Measurements from ENCODE around the gene ABHD16B. TPM values are rescaled to one million over a fixed set of nuclear protein-coding genes. Genes with fewer than 3 reads are reported as not detected.

ABHD16B gene
- total and polyA plus RNA-seq, 2 of the 13 experiments (the other 11 are each of a cell fraction or from before 2014, with no cell fraction given): not detected

DNA sequence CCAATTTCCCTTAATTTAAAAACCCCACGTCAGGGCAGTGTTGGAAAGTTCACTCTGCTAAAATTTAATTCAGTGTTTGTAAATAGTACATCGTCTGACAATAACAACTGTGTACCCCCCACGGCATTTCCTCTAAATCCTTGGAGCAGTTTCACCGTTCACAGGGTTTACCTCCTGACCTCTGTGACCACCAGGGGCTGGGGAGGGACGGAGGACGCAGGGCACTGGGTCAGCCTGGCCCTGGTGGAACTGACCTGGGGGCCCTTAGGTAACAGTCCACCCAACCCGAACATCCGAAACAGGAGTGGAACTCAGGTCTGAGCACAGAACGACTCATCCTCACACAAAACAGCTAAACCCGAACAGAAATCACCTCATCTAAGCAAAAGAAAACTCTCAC lies 32.3 kb upstream of the ABHD16B start (continued):
- TF ChIP-seq PATZ1 (CRISPR knock-in tag; IDR thresholded peaks at IDR 0.05) (peak; percentile 67), ZNF619 (CRISPR knock-in tag; IDR thresholded peaks at IDR 0.05) (0 out of 2 replicates have a peak, but pooled peaks have one; percentile 28), ZNF550 (CRISPR knock-in tag; IDR thresholded peaks at IDR 0.05; ENCODE audit: borderline replicate concordance) (no peak)
- TF ChIP-seq, protein P1, sequence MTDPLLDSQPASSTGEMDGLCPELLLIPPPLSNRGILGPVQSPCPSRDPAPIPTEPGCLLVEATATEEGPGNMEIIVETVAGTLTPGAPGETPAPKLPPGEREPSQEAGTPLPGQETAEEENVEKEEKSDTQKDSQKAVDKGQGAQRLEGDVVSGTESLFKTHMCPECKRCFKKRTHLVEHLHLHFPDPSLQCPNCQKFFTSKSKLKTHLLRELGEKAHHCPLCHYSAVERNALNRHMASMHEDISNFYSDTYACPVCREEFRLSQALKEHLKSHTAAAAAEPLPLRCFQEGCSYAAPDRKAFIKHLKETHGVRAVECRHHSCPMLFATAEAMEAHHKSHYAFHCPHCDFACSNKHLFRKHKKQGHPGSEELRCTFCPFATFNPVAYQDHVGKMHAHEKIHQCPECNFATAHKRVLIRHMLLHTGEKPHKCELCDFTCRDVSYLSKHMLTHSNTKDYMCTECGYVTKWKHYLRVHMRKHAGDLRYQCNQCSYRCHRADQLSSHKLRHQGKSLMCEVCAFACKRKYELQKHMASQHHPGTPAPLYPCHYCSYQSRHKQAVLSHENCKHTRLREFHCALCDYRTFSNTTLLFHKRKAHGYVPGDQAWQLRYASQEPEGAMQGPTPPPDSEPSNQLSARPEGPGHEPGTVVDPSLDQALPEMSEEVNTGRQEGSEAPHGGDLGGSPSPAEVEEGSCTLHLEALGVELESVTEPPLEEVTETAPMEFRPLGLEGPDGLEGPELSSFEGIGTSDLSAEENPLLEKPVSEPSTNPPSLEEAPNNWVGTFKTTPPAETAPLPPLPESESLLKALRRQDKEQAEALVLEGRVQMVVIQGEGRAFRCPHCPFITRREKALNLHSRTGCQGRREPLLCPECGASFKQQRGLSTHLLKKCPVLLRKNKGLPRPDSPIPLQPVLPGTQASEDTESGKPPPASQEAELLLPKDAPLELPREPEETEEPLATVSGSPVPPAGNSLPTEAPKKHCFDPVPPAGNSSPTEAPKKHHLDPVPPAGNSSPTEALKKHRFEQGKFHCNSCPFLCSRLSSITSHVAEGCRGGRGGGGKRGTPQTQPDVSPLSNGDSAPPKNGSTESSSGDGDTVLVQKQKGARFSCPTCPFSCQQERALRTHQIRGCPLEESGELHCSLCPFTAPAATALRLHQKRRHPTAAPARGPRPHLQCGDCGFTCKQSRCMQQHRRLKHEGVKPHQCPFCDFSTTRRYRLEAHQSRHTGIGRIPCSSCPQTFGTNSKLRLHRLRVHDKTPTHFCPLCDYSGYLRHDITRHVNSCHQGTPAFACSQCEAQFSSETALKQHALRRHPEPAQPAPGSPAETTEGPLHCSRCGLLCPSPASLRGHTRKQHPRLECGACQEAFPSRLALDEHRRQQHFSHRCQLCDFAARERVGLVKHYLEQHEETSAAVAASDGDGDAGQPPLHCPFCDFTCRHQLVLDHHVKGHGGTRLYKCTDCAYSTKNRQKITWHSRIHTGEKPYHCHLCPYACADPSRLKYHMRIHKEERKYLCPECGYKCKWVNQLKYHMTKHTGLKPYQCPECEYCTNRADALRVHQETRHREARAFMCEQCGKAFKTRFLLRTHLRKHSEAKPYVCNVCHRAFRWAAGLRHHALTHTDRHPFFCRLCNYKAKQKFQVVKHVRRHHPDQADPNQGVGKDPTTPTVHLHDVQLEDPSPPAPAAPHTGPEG (CRISPR knock-in tag; IDR thresholded peaks at IDR 0.05): 0 out of 2 replicates have a peak, but pooled peaks have one; percentile 39

- Histone ChIP-seq H3K79me2 (ENCODE audit: insufficient read depth, low read length) (no peaks in the 10 kb centered on the region), H3K4me2 (ENCODE audit: low read depth, low read length) (peak overlapping the region; percentile 88), H3K9ac (ENCODE audit: insufficient read depth, low read depth, low read length) (no peak overlapping the region; the same call in 1 of the 2 replicates), H3K36me3 (replicated peaks in 1 of 2; ENCODE audit: control insufficient read depth in 1 of 2, insufficient read depth in 2 of 2, low read length in 2 of 2) (no peaks in the 10 kb centered on the region), H2AFZ (ENCODE audit: low read length) (no peak overlapping the region), H3K4me3 (replicated peaks in 1 of 3; ENCODE audit: insufficient read depth in 1 of 3, low read depth in 2 of 3, low read length in 3 of 3) (peak overlapping the region; percentile 57 to 78 (median 68); a peak in 5 of 6 replicates), H3K27ac (ENCODE audit: extremely low read length, insufficient read depth, low read length) (no peak overlapping the region), H3K9me3 (ENCODE audit: low read length) (no peaks in the 10 kb centered on the region), H3K4me1 (ENCODE audit: insufficient read depth, low read length) (peaks cover 52% of the 10 kb centered on the region), H3K27me3 (ENCODE audit: control insufficient read depth in 1 of 2, insufficient read depth in 2 of 2, low read length in 2 of 2) (peaks cover 15 to 39% of the 10 kb centered on the region in 2 experiments), H4K20me1 (ENCODE audit: insufficient read depth, low read length) (peaks cover 4% of the 10 kb centered on the region; the same call in 1 of the 2 replicates)
- POLR2A ChIA-PET: interaction anchor here (2.6 kb wide), 1 partner anchor 35 kb away, joined by 9 read pairs; the partner anchor contains the start of gene TPD52L2
- BruUV-seq (replicated peaks): no TSS peak
- in situ Hi-C loops (cut with HindIII; ENCODE audit: extremely low pct_ligation_motif_present, low pct_unique_long_range_greater_than_20kb) (no loop called here), intact Hi-C loops (cut with micrococcal nuclease; ENCODE audit: unreplicated experiment) (no loop called here)
- DNase-seq (ENCODE audit: low spot score) (no peak), FAIRE-seq (no peak), ATAC-seq (no peak)
- CTCF ChIA-PET (ENCODE audit: low intra/inter-chr PET ratio, low total read pairs): interaction anchor here (1.5 kb wide), 1 partner anchor 34 kb away, joined by 4 read pairs; no protein-coding TSS in a partner anchor
- 72% methylated on average over 10 of the region's 10 CpGs for WGBS (ENCODE audit: low lambda C conversion rate)
- no peak for TF ChIP-seq HNRNPH1 (optimal IDR thresholded peaks at IDR 0.05; ENCODE audit: low read depth, low read length)
- TF ChIP-seq ISX (CRISPR knock-in tag; conservative IDR thresholded peaks at IDR 0.05): no peak
- no peak for TF ChIP-seq CAMTA2 (CRISPR knock-in tag; IDR thresholded peaks at IDR 0.05; ENCODE audit: borderline replicate concordance)
- 0 out of 2 replicates have a peak, but pooled peaks have one; percentile 2 for TF ChIP-seq SAP130 (CRISPR knock-in tag; IDR thresholded peaks at IDR 0.05; ENCODE audit: low read depth)
- TF ChIP-seq PRDM10 (CRISPR knock-in tag; IDR thresholded peaks at IDR 0.05; ENCODE audit: low read depth): no peak
- TF ChIP-seq ZFYVE20 (CRISPR knock-in tag; IDR thresholded peaks at IDR 0.05; ENCODE audit: borderline replicate concordance, low read depth): no peak
- TF ChIP-seq ZFP1 (CRISPR knock-in tag; IDR thresholded peaks at IDR 0.05): no peak
- no peak for TF ChIP-seq ZNF383 (CRISPR knock-in tag; IDR thresholded peaks at IDR 0.05; ENCODE audit: borderline replicate concordance)
These were observed 31.7 kb upstream of the ABHD16B start for GRCh38 chr20:63829603-63829944.

All from HepG2 (cell line).